Measurements from ENCODE around the gene SYNE1. TPM values are rescaled to one million over a fixed set of nuclear protein-coding genes. Genes with fewer than 3 reads are reported as not detected.
"Not testable (repeated sequence)": the region's sequence is repeated elsewhere in the genome, so short reads cannot be mapped to it uniquely, and the experiment has no call there.

The SYNE1 gene
- total RNA-seq, 1 experiment from 2014 or later, result 14.2 TPM

GRCh38 chr6:152368751-152369624, 268.2 kb downstream of the SYNE1 start:
- no peak for DNase-seq (ENCODE audit: low read depth)
- in situ Hi-C loops (cut with HindIII; ENCODE audit: low pct_unique_long_range_greater_than_20kb, low sequenced_read_pairs), result no loop called here

- in situ Hi-C loops (cut with HindIII; ENCODE audit: low pct_unique_long_range_greater_than_20kb, low sequenced_read_pairs), result no loop called here
- DNase-seq (ENCODE audit: low read depth), result no peak
Observed at GRCh38 chr6:152364866-152365265, 272.3 kb downstream of the SYNE1 start.

DNA sequence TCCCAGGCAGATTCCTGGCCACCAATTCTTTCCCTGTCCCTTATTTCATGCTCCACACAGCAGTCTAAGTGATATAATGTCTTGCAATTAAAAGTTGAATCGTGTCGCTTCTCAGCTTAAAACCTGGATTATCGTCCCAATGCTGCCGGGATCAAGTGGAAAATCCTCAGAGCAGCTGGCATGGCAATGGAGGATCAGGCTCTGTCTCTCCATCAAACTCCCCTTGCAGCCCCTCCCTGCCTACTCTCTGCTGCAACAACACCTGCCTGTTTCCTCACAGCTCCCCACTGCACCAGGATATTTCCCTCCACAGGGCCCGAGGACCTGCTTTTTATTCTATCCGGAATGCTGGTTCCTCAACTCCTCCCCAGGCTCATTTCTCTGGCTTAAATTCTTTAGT, 277.1 kb downstream of the SYNE1 start:
- DNase-seq (ENCODE audit: low read depth), result no peak
- in situ Hi-C loops (cut with HindIII; ENCODE audit: low pct_unique_long_range_greater_than_20kb, low sequenced_read_pairs), result no loop called here

- in situ Hi-C loops (cut with HindIII; ENCODE audit: low pct_unique_long_range_greater_than_20kb, low sequenced_read_pairs), result no loop called here
- DNase-seq (ENCODE audit: low read depth), result no peak
Observed at GRCh38 chr6:152356662-152357061, 280.5 kb downstream of the SYNE1 start.

- in situ Hi-C loops (cut with HindIII; ENCODE audit: low pct_unique_long_range_greater_than_20kb, low sequenced_read_pairs), result no loop called here
- DNase-seq (ENCODE audit: low read depth), result no peak
Observed at GRCh38 chr6:152356016-152356415, 281.1 kb downstream of the SYNE1 start.

DNA sequence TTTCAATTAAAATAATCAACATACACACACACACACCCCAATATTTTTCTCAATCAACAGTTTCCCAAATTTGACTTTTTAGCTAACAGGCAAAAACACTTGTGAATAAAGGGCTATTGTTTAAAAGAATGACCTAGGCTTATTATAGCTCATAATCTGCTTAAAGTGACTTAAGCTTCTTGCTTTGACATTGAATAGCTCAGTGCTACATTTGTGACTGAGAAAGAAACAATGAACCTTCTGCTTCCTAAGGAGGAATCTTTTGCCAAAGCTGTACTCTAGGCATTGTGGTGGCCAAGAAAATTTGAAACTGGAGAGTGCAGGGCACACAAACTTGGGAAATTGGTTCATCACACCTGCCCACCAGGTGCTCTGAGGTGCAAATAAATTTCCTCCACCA, 282.0 kb downstream of the SYNE1 start:
- in situ Hi-C loops (cut with HindIII; ENCODE audit: low pct_unique_long_range_greater_than_20kb, low sequenced_read_pairs), result no loop called here
- DNase-seq (ENCODE audit: low read depth), result no peak

- no peak for DNase-seq (ENCODE audit: low read depth)
Observed at GRCh38 chr6:152353440-152353839, 283.7 kb downstream of the SYNE1 start.

DNA sequence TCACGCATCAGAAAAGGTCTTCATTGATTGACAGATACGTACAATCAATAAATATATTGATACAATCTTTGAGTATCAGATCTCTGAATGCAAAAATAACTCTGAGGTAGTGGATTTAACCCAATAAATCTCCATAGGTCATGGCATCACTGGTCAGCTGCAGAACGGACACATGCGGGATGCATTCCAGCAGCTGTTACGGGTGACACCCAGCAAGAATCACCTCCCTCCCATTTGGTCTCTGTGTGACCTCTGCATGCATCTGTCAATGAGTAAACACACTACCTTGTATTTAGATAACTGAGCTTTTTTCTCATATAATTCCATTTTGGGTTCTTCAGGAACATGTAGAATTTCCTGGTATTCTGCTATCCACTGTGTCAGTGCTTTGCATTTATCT, 285.4 kb downstream of the SYNE1 start:
- no peak for DNase-seq (ENCODE audit: low read depth)
- in situ Hi-C loops (cut with HindIII; ENCODE audit: low pct_unique_long_range_greater_than_20kb, low sequenced_read_pairs), result no loop called here

More at GRCh38 chr6:152353440-152353839, 283.7 kb downstream of the SYNE1 start:
- in situ Hi-C loops (cut with HindIII; ENCODE audit: low pct_unique_long_range_greater_than_20kb, low sequenced_read_pairs), result no loop called here

DNA sequence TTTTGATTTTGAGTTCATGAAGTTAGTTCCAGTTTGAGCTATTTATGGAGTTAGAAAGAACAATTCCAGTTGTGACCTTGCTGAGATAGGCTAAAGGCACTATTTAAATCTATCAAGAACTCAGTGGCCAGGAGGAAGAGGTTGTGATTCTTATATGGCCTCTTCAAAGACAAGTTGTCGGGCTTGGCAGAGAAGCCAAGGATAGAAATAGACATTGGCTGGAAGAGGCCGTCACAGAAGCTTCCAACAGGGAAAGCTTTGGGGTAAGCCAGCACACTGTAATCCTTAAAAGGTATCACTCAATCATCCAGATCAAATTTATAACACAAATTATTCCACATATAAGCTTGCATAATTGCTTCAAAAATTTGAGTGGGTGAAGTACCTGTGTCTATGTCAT, 286.1 kb downstream of the SYNE1 start:
- in situ Hi-C loops (cut with HindIII; ENCODE audit: low pct_unique_long_range_greater_than_20kb, low sequenced_read_pairs), result no loop called here
- DNase-seq (ENCODE audit: low read depth), result no peak

- in situ Hi-C loops (cut with HindIII; ENCODE audit: low pct_unique_long_range_greater_than_20kb, low sequenced_read_pairs), result no loop called here
- no peak for DNase-seq (ENCODE audit: low read depth)
Observed at GRCh38 chr6:152348116-152348515, 289.0 kb downstream of the SYNE1 start.

GRCh38 chr6:152343735-152344360, 293.3 kb downstream of the SYNE1 start:
- in situ Hi-C loops (cut with HindIII; ENCODE audit: low pct_unique_long_range_greater_than_20kb, low sequenced_read_pairs), result no loop called here
- DNase-seq (ENCODE audit: low read depth), result no peak

DNA sequence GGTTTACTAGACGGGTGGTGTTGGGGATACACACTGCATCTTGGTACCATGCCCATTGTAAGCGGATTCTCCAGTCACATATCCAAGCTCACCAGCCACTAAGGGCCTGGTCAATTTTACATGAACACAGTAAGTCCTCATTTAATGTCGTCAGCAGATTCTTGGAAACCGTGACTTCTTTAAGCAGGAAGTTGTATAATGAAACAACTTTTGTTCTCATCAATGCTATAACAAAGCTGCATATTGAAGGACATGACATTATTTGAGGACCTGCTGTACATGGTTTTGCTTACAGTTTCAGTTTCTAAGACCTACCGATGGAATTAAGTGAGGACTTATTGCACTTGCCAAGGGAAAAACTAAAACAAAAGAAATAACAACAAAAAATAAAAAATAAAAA, 295.6 kb downstream of the SYNE1 start:
- no peak for DNase-seq (ENCODE audit: low read depth)
- in situ Hi-C loops (cut with HindIII; ENCODE audit: low pct_unique_long_range_greater_than_20kb, low sequenced_read_pairs), result no loop called here

DNA sequence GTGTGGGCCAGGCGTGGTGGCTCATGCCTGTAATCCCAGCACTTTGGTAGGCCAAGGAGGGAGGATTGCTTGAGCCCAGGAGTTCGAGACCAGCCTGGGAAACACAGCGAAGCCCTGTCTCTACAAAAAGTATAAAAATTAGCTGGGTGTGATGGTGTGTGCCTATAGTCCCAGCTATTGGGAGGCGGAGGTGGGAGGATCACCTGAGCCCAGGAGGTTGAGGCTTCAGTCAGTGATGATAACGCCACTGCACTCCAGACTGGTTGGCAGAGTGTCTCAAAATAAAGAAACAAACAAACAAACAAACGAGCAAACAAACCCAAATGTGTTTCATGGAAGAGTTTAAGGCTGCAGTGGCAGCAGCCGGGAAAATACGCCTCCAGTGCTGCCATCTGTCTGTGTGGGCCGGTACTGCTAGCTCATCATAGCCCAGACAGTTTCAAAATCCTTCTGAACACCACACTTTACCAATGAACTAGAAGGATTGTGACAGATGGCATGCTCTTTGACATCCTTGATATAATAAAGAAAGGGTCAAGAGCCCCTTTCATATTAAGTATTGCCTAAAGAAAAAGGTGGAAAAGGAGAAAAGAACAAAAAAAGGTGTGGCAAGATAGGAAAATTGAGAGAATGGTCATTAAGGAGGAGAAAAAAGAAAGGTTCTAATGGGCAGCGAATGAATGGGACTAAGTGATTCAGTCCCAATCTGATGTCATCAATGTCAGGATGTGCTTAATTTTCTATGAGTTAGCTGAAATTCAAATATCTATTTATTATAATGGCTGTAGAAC, 298.6 kb downstream of the SYNE1 start:
- in situ Hi-C loops (cut with HindIII; ENCODE audit: low pct_unique_long_range_greater_than_20kb, low sequenced_read_pairs), result no loop called here
- no peak for DNase-seq (ENCODE audit: low read depth)

GRCh38 chr6:152334555-152334954, 302.6 kb downstream of the SYNE1 start:
- no peak for DNase-seq (ENCODE audit: low read depth)
- in situ Hi-C loops (cut with HindIII; ENCODE audit: low pct_unique_long_range_greater_than_20kb, low sequenced_read_pairs), result no loop called here

DNA sequence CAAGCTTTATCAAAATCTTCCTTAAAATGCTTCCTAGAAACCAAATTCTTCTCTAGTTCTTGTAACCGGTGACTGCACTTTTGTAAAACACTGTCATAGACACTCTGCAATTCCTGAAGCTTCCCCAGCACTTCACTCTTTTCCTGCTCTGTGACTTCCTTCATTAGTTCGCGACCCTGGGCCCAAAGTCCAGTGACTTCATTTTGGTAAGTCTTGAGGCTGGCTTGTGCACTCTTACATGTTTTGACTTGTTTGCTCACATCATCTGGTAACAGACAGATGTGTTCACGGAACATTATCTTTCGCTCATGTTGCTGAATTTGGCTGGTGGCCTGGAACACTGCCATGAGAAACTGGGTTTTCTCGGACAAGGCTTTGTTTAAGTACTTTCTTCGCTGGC, 306.2 kb downstream of the SYNE1 start:
- DNase-seq (ENCODE audit: low read depth), result no peak
- in situ Hi-C loops (cut with HindIII; ENCODE audit: low pct_unique_long_range_greater_than_20kb, low sequenced_read_pairs), result no loop called here

DNA sequence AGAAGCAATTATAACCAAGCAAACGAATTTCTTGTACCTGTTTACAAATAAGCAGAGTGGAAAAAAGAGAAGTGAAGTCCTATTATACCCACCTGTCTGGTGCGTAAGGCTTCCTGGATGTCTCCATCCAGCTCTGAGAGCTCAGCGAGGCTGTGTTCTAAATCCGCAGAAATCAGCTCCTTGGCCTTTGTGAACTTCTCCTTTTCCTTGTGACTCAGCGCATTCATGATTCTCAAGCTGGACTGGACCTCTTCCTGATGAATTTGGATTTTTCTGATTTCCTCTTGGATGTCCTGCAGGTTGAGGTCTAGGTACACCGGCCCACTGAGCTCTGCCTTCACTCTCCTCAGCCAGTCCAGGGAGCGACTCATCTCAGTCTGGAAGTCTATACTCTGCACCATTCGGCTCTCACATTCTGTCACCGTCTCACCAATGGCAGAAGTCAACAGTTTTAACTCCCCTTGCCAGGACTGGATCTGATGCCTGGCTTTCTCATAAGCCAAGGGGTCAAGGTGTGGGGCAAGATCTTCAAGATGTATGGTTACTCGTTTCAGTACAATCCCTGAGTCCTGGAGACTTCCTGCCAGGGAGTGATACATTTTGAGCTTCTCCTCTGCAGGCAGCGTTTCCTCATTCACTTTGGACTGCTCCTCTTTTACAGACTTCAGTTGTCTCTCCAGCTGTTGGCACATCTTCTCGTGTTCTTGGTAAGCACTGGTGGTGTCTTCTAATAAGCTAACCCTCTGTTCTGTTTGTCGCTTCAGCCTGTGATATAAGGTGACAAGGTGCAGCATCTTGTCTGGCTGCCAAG, 307.3 kb downstream of the SYNE1 start:
- no peak for DNase-seq (ENCODE audit: low read depth)
- in situ Hi-C loops (cut with HindIII; ENCODE audit: low pct_unique_long_range_greater_than_20kb, low sequenced_read_pairs), result no loop called here

DNA sequence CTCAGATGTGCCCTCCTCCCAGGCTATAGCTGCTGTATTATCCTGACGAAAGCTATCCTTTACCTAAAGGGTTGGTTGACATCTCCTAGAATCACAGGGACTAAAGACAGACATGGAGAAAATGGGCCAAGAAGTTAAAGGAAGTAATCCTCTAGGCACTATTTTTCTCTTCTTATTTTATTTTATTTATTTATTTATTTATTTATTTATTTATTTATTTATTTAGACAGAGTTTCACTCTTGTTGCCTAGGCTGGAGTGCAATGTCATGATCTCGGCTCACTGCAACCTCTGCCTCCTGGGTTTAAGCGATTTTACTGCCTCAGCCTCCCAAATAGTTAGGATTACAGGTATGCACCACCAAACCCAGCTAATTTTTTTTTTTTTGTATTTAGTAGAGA, 309.0 kb downstream of the SYNE1 start:
- DNase-seq (ENCODE audit: low read depth); in situ Hi-C loops (cut with HindIII; ENCODE audit: low pct_unique_long_range_greater_than_20kb, low sequenced_read_pairs): not testable (repeated sequence)

- in situ Hi-C loops (cut with HindIII; ENCODE audit: low pct_unique_long_range_greater_than_20kb, low sequenced_read_pairs), result no loop called here
- no peak for DNase-seq (ENCODE audit: low read depth)
Observed at GRCh38 chr6:152323376-152323775, 313.8 kb downstream of the SYNE1 start.

Measured in Caki2 (cell line).